Erythroblast (primary cell): Measurements from ENCODE around the gene SRBD1.

ENCODE experiments used
- GATA1 ChIP-seq: IDR thresholded peaks from 2 replicates; pipeline ENCODE4 v1.6.1; 2011; ENCODE audit warnings: low read depth, mild to moderate bottlenecking, control low read depth, low read length, moderate library complexity
- POLR2A ChIP-seq: IDR thresholded peaks from 2 replicates; pipeline ENCODE4 v1.6.1; 2011; ENCODE audit warnings: mild to moderate bottlenecking, low read length

DNA sequence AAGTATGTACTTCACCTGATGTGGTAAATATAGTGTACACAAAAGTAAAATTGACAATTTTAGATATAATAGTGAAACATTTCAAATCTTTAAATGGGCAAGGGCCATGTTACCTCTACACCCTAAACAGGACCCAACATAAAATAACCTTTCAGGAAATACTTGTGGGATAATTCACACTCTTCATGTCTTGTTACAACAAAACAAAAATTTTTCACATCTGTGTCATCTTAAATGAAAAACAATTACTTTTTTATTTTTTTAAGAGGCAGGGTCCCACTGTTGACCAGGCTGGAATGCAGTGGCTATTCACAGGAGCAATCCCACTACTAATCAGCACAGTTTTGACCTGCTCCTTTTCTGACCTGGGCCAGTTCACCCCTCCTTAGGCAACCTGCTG lies 42.1 kb downstream of the SRBD1 start:
- TF ChIP-seq POLR2A: no peak
- TF ChIP-seq GATA1: no peak
